ENCODE results near the gene SMURF1.

DNA sequence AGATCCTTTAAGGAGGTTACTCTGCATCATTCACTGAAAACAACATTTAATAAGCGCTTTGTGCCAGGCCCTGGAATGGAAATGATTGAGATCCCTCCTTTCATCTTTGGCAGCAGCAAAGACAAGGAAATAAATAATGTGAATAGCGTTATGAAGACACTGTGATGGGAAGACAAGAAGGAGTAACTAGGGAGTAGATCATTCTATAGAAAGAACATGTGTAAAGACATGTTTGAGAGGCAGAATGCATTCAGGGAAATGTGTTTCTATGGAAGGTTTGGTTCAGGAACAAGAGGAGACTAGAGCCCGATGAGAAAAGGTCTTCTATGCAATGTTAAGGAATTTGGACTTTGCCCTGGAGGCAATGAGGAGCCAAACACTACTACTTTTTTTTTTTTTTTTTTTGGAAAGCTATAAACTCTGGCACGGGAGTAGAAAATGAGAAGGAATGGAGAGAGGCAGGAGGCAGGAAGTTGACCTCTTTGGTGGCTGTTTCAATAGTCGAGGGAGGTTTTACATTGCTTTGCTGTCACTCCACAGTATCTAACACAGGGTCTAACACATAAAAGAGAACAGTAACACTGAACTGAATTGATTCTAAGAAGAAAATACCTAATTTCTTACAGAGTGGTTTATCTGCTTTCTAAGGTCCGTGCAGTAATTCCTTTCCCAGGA, 44.9 kb downstream of the SMURF1 start:
- no peak for TF ChIP-seq CTCF (IDR thresholded peaks at IDR 0.05; ENCODE audit: poor library complexity)
- TF ChIP-seq EZH2 (IDR thresholded peaks at IDR 0.05; ENCODE audit: borderline replicate concordance), result no peak
- TF ChIP-seq EZH2phosphoT487 (IDR thresholded peaks at IDR 0.05; ENCODE audit: low read depth, severe bottlenecking, unreplicated experiment), result no peak

Measured in hepatocyte (in vitro differentiated cells).